Fibroblast of the conjunctiva (primary cell): ENCODE measurements around the gene CST6.
"Not testable (repeated sequence)": the region's sequence is repeated elsewhere in the genome, so short reads cannot be mapped to it uniquely, and the experiment has no call there.

Experiments used
- DNase-seq: peaks from one replicate; pipeline ENCODE4 v3.0.0-alpha.2; 2010; ENCODE audit warnings: low read depth

The CST6 gene

DNA sequence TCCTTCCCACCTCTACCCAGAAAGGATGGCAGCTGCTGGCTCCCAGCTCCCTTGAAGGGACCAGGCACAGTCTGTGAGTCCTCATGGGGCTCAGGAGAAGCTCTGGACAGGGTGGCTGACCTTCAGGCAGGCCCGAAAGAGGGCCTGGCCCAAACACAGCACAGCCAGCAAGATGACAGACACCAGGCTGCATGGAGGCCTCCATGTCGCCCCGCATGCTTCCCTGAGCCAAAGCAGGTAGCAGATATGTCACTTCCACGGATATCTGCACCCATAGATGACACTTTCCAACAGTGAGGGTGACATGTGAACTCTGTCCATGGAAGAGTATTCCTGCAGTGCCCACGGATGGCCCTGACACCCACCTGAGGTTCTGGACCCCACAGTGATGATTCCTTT lies 28.2 kb upstream of the CST6 start:
- DNase-seq: no peak

DNA sequence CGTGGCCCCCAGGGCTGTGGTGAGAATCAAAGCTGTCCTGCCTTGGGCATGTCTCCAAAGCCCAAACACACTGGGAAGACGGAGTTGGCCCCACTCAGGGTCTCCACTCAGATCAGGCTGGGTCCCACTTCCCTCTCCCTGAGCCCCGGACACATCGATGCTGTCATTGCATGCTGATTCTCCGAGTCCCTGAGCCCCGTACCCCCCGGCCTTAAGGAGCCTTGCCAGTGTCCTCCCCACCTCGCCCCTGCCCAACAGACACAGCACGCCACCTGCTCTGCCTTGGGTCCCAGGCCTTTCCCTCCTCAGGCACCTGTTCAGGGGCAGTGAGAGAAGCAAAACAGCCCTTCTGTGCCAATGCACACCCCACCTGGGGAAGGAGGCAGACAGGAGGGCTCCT lies 24.5 kb upstream of the CST6 start:
- DNase-seq: no peak

DNA sequence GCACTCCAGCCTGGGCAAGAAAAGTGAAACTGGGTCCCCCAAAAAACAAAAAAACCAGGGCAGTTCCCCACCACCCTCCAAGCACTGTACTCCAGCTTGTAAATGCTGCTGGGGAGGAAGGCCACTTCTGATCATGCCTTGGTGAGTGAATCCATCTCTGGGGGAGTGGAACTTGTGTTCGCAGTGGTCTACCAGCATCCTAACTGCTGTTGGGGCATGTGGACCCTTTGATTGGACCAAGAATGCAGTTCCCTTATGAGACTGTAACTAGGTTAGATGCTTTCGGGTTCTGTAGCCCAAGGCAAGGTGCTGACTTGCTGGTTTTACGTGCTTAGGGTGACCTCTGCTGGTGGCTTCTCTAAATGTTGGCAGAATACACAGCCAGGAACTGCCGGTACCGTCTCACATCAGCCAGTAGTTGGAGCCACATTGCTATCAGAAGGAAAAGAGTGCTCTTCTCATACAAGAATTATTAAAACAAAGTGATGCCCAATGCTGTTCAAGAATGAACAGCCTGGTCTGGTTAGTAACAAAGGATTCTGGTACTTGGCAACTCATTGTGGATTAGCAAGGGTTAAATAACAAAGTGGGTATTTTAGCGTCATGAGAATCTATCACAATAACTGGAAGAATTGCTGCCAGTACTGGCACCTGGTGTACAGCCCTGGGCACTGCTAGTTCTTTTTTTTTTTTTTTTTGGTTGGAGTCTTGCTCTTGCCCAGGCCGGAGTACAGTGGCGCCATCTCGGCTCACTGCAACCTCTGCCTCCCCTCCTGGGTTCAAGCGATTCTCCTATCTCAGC lies 22.8 kb upstream of the CST6 start:
- DNase-seq: peak; percentile 95

DNA sequence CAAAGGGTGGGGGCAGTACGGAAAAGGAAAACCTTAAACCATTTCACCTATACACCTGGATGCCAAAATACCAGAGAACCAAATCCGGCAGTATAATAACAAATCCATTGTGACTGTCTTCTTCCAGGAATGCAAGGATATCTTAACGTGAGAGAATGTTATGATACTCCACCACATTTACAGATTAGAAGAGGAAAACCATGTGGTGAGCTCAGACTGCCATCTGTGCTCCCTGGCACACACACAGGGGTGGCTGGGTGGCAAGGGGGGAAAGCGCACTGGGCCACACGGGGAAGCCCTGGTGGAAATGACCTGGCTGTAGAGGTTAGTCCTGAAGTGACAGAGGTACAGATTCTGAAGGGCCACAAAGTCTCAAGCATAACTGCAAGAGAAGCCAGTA lies 19.8 kb upstream of the CST6 start:
- no peak for DNase-seq

DNA sequence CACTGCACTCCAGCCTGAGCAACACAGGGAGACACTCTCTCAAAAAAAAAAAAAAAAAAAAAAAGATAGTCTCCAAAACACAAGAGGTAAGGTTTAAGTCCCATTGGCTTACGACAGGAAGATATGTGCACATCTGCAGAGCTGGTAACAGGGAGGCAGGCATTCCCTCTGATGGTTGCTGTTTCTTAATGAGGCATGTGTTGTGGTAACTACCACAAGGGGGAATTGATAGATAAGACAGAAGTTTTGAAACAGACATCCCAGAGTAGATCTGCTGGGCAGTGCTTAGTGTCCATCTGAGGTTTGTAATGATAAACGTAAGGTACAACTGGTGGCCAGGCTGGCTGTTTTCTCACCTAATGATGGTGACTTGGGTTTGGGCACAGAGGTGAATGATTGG lies 14.5 kb upstream of the CST6 start:
- DNase-seq: no peak

DNA sequence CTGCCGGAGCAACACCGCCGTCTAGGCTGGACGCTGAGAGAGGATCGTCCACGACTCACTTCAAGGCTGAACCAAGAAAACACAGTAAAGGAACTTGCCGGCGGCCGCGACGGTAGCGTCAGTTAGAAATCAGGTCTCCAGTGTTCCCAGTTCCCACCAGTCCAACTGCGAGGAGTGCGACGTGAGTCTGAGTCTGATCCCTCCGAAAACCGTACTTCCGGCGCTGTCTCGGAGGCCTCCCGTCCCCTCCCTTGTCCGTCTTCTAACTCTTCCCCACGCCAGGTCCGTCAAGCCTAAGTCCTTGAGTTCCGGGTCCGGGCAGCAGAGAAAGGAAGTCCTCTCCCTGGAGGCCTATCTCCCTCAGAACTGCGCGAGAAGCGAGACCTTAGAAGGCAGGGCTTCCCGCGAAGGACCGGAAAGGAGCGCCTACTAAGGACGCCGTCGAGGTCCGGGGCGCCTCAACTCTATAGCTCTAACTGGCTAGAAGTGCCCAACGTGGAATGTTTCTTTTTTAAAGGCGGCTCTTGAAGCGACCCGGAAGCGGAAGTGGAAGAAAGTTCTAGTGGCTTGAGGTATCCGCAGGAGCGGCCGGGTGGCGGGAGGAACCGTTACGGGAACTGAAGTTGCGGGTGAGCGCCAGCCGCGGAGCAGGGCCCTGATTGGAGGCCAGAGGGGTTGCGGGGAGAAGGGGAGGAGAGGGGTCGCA lies 9.7 kb upstream of the CST6 start, which contains the start of the genes BANF1 and EIF1AD:
BANF1 (plus strand) TSS at position 562 of the 706 bp plus-strand sequence. CDS start 748 bp downstream, outside the sequence.
EIF1AD (minus strand) TSS at position 216 of the 706 bp plus-strand sequence. CDS start 1,768 bp downstream, outside the sequence.
- DNase-seq: peak; percentile 96

DNA sequence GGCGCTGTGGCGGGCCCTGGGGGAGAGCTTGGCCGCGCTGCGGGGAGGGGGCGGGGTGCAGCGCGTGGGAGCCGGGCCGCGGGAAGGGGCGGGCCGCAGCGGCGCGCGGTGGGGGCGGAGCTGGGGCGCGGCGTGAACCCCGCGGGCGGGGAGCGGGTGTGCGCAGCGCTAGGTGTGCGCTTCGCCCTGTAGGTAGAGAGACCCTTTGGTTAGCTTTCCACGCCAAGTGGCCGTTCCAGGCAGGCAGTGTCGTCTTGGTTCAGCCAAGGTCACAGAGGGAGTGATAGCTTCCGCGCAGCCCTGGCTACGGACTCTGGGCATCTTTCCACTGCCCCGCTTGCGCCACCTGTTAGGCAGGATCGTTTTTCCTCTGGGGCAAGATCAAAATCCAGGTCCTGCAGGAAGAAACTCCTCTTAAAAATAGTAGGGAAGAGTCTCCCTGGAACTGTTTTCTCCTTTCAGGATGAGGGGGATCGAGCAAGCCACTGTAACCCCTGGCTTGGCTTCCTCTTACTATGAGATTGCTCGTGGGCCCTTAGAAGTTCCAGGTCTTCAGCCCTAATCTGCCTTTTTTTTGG lies 9.1 kb upstream of the CST6 start:
- peak; percentile 16 for DNase-seq

DNA sequence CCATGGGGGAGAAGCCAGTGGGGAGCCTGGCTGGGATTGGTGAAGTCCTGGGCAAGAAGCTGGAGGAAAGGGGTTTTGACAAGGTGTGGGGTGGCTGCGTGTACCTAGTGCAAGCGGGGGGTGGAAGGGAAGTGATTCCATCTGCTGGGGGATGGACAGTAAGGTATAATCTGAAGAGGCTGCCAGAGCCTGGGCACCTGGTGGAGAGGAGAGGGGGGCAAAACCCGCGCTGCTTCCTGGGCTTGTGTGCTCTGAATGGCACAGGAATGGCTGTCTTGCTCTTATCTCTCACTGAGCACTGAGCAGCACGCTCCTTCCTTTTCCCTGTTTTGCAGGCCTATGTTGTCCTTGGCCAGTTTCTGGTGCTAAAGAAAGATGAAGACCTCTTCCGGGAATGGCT lies 8.5 kb upstream of the CST6 start:
- no peak for DNase-seq

DNA sequence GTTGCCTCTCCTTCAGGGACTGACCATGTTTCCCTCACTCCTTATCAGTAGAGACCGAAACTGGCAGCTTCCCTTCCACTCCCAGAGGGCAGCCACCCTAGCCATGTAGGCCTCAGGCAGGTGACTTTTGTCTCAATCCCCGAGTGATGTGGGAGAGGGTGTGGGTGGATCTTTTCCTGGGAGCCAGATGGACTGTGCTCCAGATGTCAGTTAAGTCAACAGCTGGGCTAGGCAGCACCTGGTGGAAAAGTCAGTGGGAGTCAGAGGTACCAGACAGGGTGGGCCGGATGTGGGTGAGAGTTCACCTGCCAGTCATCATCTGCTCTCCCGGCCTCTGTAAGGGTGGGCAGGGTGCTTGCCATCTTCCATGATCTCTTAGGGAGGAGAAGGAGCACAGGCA lies 7.6 kb upstream of the CST6 start:
- DNase-seq: no peak

DNA sequence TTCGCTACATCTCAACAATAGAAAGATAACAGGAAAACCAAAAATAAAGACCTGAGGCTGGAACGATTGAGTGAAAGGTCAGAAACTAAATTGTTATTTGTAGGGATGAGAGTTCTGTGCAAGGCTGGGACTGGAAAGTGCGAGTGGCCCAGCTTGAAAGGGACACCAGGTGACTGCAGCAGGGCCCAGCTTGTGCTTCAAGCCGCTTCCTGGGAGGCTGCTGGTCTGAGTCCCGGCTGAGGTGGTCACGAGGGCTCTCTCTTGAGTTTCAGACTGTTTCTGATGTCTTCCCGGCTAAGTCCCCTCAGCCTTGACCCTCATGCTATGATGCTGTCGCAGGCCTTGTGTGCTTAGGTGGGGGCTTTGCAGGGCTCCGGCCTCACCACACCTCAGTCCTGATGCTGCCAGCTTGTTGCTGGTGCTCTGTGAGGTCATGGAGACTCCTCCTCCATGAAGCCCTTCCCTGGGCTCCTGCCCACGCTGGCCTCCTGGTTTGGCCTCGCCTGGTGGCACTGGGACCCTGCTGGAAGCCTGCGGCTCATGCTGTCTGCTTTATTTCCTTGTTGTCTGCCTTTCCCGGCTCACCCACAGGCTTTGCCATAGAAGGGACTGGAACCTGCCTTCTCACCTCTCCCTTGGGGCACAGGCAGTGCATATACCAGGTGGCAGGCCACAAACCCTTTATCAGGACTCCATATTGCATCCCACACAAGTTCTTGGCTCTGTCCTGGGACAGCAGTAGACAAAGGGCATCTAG lies 5.5 kb upstream of the CST6 start:
- no peak for DNase-seq

DNA sequence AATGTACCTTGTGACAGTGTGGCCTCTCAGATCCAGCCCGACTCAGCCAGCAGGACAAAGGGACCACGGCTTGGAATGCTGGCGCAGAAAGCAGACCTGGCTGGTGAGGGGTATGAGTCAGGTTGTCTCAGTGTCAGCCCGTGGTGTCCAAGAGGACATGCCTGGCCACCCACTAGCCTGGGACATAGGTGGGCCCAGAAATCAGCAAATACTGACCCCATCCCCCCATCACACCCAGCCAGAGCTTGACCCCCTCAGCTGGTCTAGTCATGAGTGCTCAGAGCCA lies 5.0 kb upstream of the CST6 start:
- DNase-seq: no peak

DNA sequence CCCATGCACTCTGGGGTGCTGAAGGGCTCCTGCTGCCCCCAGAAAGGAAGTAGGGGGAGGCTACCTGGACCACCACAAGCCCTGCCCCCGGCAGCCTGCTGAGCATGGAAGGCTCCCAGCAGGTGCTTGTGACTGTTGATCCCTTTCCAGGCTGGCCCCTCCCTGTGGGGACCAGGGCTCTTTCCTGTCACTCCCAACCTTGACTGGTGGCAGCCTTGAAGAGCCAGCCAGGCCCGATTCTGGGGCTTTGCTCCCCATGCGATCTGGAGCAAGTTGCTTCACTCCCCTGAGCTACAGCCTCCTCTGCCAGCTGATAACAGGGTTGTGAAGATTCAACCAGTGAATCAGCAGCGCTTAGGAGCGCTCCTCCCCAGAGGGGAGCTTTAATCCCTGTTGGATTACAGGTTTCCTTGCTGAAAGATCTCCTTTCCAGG lies 4.6 kb upstream of the CST6 start:
- no peak for DNase-seq

DNA sequence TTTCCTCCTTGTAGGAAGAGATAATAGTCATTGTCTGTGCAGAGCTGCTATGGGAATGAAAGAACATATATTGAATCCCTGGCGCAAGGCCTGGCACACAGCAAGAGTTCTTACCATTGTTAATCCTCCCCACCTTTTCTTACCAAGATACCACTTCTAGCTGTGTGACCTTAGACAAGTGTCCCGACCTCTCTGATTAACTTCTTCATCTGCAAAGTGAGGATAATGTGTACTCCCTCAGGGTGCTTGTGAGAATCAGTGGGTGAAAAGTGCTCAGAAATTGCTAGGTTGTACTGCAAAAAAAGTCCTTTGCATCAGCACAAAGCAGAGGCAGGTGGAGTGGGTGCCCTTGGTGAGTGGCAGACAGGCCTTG lies 3.7 kb upstream of the CST6 start:
- no peak for DNase-seq

DNA sequence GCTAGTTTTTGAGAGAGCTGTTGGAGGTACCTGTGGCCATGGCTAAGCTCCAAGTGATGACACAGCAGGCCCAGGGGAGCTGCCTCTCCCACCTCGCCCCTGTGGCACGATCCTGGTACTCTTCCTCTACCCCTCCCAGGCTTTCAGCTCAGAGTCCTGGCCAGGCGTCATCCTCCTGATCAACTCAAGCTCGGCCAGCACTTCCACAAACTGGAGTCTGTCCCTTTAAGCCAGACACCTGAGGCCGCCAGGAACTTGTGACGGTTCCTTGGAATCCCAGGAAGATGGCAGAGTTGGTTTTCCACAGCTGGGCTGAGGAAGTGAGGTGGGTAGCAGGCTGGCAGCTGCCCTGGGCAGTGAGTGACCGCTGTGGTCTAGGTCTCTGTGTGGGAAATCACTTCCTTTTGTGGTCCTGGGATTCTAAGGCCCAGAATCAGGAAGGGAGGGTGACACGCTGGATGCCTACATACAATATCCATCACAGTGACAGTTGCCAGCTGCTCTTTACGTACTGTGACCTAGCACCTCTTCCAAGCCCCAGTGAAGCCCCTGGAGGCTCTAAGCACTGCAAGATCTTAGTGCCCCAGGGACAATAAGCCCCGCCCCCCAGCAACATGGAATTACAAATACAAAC lies 3.2 kb upstream of the CST6 start:
- DNase-seq: no peak

DNA sequence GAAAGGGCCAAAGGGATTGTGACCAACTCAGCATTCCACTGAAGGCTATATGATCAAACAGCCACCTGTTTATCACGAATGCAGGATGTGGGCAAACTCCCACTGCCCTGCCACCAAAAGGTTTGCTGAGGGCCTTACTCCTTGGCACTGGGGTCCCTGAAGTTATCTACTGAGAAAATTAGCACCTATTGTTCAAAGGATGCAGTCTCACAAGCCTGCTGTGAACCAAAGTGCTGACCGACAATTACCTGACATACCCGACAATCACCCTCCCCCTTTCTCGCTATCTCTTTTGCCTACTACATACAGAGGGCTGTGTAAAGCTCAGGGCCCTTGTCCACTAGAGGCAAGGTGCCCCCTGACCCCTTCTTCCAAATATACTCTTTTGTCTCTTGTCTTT lies 1.8 kb upstream of the CST6 start:
- not testable (repeated sequence) for DNase-seq

DNA sequence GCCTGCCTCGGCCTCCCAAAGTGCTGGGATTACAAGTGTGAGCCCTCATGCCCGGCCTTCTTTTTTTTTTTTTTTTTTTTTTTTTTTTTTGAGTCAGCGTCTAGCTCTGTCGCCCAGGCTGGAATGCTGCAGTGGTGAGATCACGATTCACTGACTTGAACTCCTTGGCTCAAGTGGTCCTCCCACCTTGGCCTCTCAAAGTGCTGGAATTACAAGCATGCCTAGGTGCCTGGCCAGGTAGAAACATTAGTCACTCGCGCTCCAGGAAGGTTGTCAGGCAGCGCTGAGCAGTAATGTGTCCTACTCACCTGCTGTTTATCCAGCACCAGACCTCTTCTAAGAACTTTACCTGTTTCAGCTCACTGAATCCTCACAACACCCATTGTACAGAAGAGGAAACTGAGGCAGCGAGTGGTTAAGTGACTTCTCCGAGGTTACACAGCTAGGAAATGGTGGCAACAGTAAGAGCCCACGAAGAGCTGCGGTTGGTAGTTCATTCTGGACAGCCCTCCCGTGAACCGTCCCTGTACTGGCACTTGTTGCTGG lies 496 bp upstream of the CST6 start:
- DNase-seq: no peak

DNA sequence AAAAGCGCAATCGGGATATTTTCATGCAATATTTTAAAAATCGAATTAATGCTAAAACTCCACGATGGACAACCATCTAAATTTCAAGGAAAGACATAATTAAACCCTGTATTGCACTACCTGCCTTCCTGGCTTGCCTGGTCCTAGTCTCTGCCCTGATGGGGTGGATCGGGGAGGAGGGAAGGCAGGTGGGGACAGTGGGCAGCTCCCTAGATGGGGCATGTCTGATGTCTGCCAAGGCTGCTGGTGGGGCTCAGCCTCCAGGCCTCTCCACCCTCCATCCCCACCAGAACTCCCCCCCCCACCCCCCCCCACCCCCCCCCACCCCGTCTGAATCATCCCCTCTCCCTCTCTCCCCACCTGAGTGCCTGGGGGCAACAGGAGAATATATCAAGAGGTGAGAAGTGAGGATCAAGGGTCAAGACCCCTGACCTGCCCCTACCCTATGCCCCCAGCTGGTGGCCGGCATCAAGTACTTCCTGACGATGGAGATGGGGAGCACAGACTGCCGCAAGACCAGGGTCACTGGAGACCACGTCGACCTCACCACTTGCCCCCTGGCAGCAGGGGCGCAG lies 650 bp downstream of the CST6 start:
- DNase-seq: no peak

DNA sequence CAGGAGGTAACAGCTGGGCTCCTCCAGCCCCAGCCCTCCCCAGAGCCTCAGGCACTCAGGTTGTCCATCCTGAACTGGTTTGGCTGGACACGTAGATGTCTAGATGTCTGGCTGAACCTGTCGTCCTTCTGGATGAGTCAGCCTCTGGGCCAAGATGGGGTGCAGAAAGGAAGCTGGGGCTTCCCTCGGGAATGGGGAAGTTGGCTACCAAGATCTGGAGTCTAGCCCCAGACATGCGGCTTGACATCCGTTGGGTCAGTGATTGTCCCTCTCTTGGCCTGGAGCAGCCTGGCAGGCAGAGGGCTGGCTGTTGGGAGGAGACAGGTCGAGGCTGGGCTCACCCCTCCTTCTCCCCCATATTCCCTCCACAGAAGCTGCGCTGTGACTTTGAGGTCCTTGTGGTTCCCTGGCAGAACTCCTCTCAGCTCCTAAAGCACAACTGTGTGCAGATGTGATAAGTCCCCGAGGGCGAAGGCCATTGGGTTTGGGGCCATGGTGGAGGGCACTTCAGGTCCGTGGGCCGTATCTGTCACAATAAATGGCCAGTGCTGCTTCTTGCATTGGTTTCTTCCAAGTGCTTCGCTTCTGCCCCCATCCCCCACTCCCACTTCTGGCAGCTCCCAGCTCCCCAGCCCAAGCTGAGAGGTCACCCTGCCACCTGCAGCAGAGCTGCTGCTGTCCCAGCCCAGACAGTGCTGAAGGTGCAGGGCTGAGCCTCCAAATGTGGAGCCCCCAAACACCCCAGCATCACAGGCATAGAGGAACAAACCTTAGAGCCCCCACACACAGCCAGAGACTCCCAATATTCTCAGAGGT lies 1.3 kb downstream of the CST6 start:
- DNase-seq: no peak

DNA sequence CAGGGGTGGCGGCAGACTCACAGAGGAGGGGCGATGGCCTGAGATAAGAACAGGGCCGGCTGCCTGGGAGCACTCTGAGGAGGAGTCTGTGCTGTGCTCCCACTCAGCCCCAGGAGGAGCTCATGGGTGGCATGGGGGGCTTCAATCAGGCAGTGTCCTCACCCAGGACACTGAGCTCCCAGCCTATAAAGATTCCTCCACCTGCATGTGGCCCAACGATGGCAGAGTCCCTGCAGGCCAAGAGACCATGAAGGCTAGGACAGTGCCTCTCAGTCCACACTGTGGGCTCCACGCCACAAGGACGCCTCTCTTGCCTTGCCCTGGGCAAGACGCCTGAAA lies 1.9 kb downstream of the CST6 start:
- no peak for DNase-seq

DNA sequence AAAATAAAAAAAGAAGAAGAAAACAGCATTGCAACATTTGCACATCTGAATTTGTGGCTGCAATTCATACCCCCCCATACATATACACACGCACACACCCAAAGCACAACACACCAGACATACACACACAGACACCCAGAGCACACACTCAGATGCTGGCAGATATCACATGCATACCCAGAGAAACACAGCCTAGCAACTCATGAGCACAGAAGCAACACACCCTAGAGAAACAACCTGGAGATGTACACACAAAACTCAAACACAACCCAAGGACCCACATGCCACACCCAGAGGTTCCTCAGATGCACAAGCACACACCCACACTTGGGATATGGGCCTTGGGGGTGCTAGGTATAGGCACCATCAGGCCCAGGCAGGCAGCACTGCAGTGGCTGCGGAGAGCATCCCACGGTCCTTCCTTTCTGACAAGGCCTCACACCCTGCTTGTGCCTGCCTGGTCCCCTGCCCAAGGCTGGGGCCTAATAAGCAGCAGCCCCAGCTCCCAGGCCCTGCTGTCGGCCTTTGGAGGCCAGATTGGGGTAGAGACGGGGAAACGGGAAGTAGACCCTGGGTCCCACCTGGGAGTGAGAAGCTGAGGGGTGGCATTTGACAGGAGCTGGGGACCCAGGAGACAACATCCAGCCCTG lies 3.1 kb downstream of the CST6 start:
- no peak for DNase-seq
